H1 (cell line): Measurements from ENCODE around the gene BEST2. TPM values are rescaled to one million over a fixed set of nuclear protein-coding genes. Genes with fewer than 3 reads are reported as not detected.

Experiments
- CTCF ChIA-PET: fragments of 300-600 bp; sonication (Branson Sonifier 250); formaldehyde crosslinking; loops from one replicate; lab custom pipeline; 2021; ENCODE audit not compliant: partially characterized antibody; lab: Charles Lee
- POLR2A ChIA-PET: fragments of 300-600 bp; sonication (Branson Sonifier 250); formaldehyde crosslinking; loops from one replicate; lab custom pipeline; 2021; ENCODE audit warnings: inconsistent platforms; ENCODE audit not compliant: partially characterized antibody; lab: Charles Lee
- DNase-seq, 2 experiments: peaks; one replicate each; pipeline versions ENCODE4 v3.0.0 to v3.0.0-alpha.2; 2010 to 2022; ENCODE audit warnings: low spot score in 2 of 2, low read depth in 1 of 2, mixed read lengths in 1 of 2
- FAIRE-seq: peaks from 2 replicates; lab custom pipeline; 2011; peaks lifted over from hg19 to GRCh38; lab: Jason Lieb, UNC
- H2AFZ ChIP-seq: 2 replicates; pipeline ENCODE4 v1.8.1; 2012; ENCODE audit warnings: low read length, inconsistent platforms
- H2AK5ac ChIP-seq: 2 replicates; pipeline ENCODE4 v1.6.1; 2013; ENCODE audit warnings: low read depth, low read length
- H2BK120ac ChIP-seq: replicated peaks from 2 replicates; pipeline ENCODE3; 2013; ENCODE audit warnings: low read depth, low read length, inconsistent platforms
- H2BK12ac ChIP-seq: 2 replicates; pipeline ENCODE4 v1.6.1; 2013; ENCODE audit warnings: low read depth, low read length
- H2BK15ac ChIP-seq: 2 replicates; pipeline ENCODE4 v1.6.1; 2013; ENCODE audit warnings: low read length
- H2BK20ac ChIP-seq: 2 replicates; pipeline ENCODE4 v1.6.1; 2013; ENCODE audit warnings: low read length
- H2BK5ac ChIP-seq: 2 replicates; pipeline ENCODE4 v1.6.1; 2013; ENCODE audit warnings: low read depth, low read length
- H3K14ac ChIP-seq: 2 replicates; pipeline ENCODE4 v1.6.1; 2013; ENCODE audit warnings: inconsistent platforms; ENCODE audit not compliant: insufficient read length
- H3K18ac ChIP-seq: 2 replicates; pipeline ENCODE4 v1.6.1; 2013; ENCODE audit warnings: low read length; ENCODE audit errors: extremely low read depth
- H3K23ac ChIP-seq: 2 replicates; pipeline ENCODE4 v1.6.1; 2013; ENCODE audit warnings: inconsistent platforms; ENCODE audit not compliant: insufficient read length
- H3K23me2 ChIP-seq: 2 replicates; pipeline ENCODE4 v1.6.1; 2013; ENCODE audit warnings: low read depth, low read length
- H3K27ac ChIP-seq: 2 replicates; pipeline ENCODE4 v1.6.1; 2011; ENCODE audit warnings: low read depth, low read length, inconsistent platforms
- H3K27me3 ChIP-seq, 4 experiments: replicated peaks in 1 of 4; 1 replicate in 1 of 4; 2 replicates in 3 of 4; pipeline versions ENCODE4 v1.6.1 to v1.8.1; 2011 to 2013; ENCODE audit warnings: low read length in 3 of 4, mild to moderate bottlenecking in 3 of 4, inconsistent platforms in 2 of 4, mixed read lengths in 2 of 4, moderate library complexity in 1 of 4; ENCODE audit not compliant: control insufficient read depth in 3 of 4, insufficient read depth in 3 of 4; ENCODE audit errors: extremely low read depth in 1 of 4
- H3K36me3 ChIP-seq, 4 experiments: 2 replicates each; pipeline versions ENCODE4 v1.6.1 to v1.8.1; 2011 to 2013; ENCODE audit warnings: mild to moderate bottlenecking in 4 of 4, low read length in 3 of 4, moderate library complexity in 2 of 4, control low read depth in 1 of 4, inconsistent platforms in 1 of 4; ENCODE audit not compliant: insufficient read depth in 4 of 4, control insufficient read depth in 2 of 4
- H3K4ac ChIP-seq: replicated peaks from 2 replicates; pipeline ENCODE3; 2013; ENCODE audit warnings: low read length, low read depth, mixed read lengths, inconsistent platforms; ENCODE audit not compliant: insufficient read length
- H3K4me1 ChIP-seq, 4 experiments: replicated peaks in 1 of 4; 1 replicate in 1 of 4; 2 replicates in 3 of 4; pipeline versions ENCODE4 v1.6.1 to v1.8.1; 2011 to 2013; ENCODE audit warnings: low read length in 3 of 4, inconsistent platforms in 2 of 4, mixed read lengths in 1 of 4; ENCODE audit not compliant: insufficient read depth in 4 of 4, control insufficient read depth in 3 of 4
- H3K4me2 ChIP-seq, 2 experiments: 2 replicates each; pipeline versions ENCODE4 v1.6.1 to v1.8.1; 2011 to 2013; ENCODE audit warnings: low read depth in 2 of 2, low read length in 2 of 2, control low read depth in 1 of 2, inconsistent platforms in 1 of 2, mild to moderate bottlenecking in 1 of 2; ENCODE audit not compliant: insufficient read depth in 1 of 2
- H3K4me3 ChIP-seq, 4 experiments: fragments of 200-600, 300-600 bp in 1 of 4; sonication (generic), shearing (Covaris generic), sonication (Bioruptor Twin) in 1 of 4; 2 replicates each; pipeline versions ENCODE4 v1.5.1 to v1.8.1; 2011 to 2016; ENCODE audit warnings: low read length in 4 of 4, low read depth in 3 of 4, control low read depth in 2 of 4, inconsistent platforms in 2 of 4, mild to moderate bottlenecking in 2 of 4, mixed read lengths in 1 of 4, moderate library complexity in 1 of 4; ENCODE audit not compliant: insufficient read depth in 2 of 4; ENCODE audit errors: extremely low read depth in 1 of 4
- H3K56ac ChIP-seq: replicated peaks from 2 replicates; pipeline ENCODE3; 2013; ENCODE audit warnings: low read depth, mild to moderate bottlenecking, mixed read lengths, low read length, inconsistent platforms; ENCODE audit not compliant: insufficient read length
- H3K79me1 ChIP-seq: 2 replicates; pipeline ENCODE4 v1.6.1; 2013; ENCODE audit warnings: low read depth, low read length, control low read depth
- H3K79me2 ChIP-seq, 2 experiments: 2 replicates each; pipeline versions ENCODE4 v1.6.1 to v1.8.1; 2012 to 2013; ENCODE audit warnings: low read length in 2 of 2, mild to moderate bottlenecking in 2 of 2, inconsistent platforms in 1 of 2; ENCODE audit not compliant: insufficient read depth in 2 of 2, control insufficient read depth in 1 of 2
- H3K9ac ChIP-seq, 4 experiments: replicated peaks in 1 of 4; 1 replicate in 1 of 4; 2 replicates in 3 of 4; pipeline versions ENCODE4 v1.6.1 to v1.8.1; 2011 to 2013; ENCODE audit warnings: low read depth in 3 of 4, low read length in 3 of 4, control low read depth in 2 of 4, mild to moderate bottlenecking in 2 of 4, moderate library complexity in 2 of 4, inconsistent platforms in 1 of 4; ENCODE audit errors: extremely low read depth in 1 of 4
- H3K9me3 ChIP-seq, 2 experiments: 2 replicates each; pipeline versions ENCODE4 v1.6.1 to v1.8.1; 2012 to 2013; ENCODE audit warnings: mild to moderate bottlenecking in 2 of 2, moderate library complexity in 2 of 2, control low read depth in 1 of 2, inconsistent platforms in 1 of 2, low read depth in 1 of 2, low read length in 1 of 2, mixed read lengths in 1 of 2; ENCODE audit not compliant: insufficient read depth in 2 of 2
- H4K20me1 ChIP-seq, 2 experiments: replicated peaks in 1 of 2; 2 replicates each; pipeline versions ENCODE3 to v1.8.1; 2011 to 2013; ENCODE audit warnings: inconsistent platforms in 2 of 2, low read length in 2 of 2, mild to moderate bottlenecking in 1 of 2; ENCODE audit not compliant: insufficient read depth in 2 of 2, control insufficient read depth in 1 of 2
- H4K5ac ChIP-seq: 2 replicates; pipeline ENCODE4 v1.6.1; 2013; ENCODE audit warnings: low read length, low read depth, mixed read lengths, inconsistent platforms; ENCODE audit not compliant: insufficient read length
- H4K8ac ChIP-seq: 2 replicates; pipeline ENCODE4 v1.8.0; 2013; ENCODE audit warnings: mild to moderate bottlenecking, moderate library complexity, low read length, inconsistent platforms; ENCODE audit not compliant: insufficient read depth; ENCODE audit errors: extremely low read depth
- H4K91ac ChIP-seq: replicated peaks from 2 replicates; pipeline ENCODE3; 2013; ENCODE audit warnings: low read length, mixed read lengths, inconsistent platforms; ENCODE audit not compliant: insufficient read length
- SIX5 ChIP-seq: IDR thresholded peaks from 2 replicates; pipeline ENCODE4 v1.6.1; 2011; ENCODE audit warnings: mild to moderate bottlenecking, low read depth, low read length
- SP1 ChIP-seq: IDR thresholded peaks from 2 replicates; pipeline ENCODE4 v1.6.1; 2011; ENCODE audit warnings: low read depth, low read length
- SP4 ChIP-seq: IDR thresholded peaks from 2 replicates; pipeline ENCODE4 v1.6.1; 2012; ENCODE audit warnings: low read length, inconsistent platforms
- TCF12 ChIP-seq: IDR thresholded peaks from 2 replicates; pipeline ENCODE4 v1.6.1; 2011; ENCODE audit warnings: low read depth, mild to moderate bottlenecking, low read length
- WGBS, 2 experiments: shearing (Covaris generic) in 1 of 2; methylation state at CpG; one replicate each; pipeline versions ENCODE4 v1.1.6 to v1.1.7; 2013 to 2015; ENCODE audit warnings: low lambda C conversion rate in 2 of 2, mixed read lengths in 2 of 2, inconsistent platforms in 1 of 2, low coverage in 1 of 2, missing lambda C conversion rate in 1 of 2; ENCODE audit not compliant: insufficient replicate concordance in 2 of 2, insufficient coverage in 1 of 2, insufficient read length in 1 of 2; ENCODE audit errors: extremely low coverage in 1 of 2, missing lambda C conversion rate in 1 of 2; 5-methylcytosine and 5-hydroxymethylcytosine counted together
- polyA plus RNA-seq, 7 experiments: library from polyadenylated mRNA; depleted of rRNA in 3 of 7; stranded (reverse) in 5 of 7; unstranded in 2 of 7; fragments of >200 nt in 5 of 7; fragments of 200-250 nt in 2 of 7; gene quantifications; 1 replicate in 5 of 7; 2 replicates in 1 of 7; 4 replicates in 1 of 7; pipeline versions ENCODE4 v1.2.1 to v1.2.3, GENCODE V29; 2011 to 2013; ENCODE audit warnings: missing spikeins in 2 of 7, mixed read lengths in 2 of 7
- total RNA-seq: library from RNA; stranded (reverse); fragmentation: NEBNext Ultra II Directional; extraction: Animal tissue kit (Norgen Biotek cat#: 25700); gene quantifications from 2 replicates; pipeline ENCODE4 v1.2.1, GENCODE V29; 2021

Gene BEST2
- total and polyA plus RNA-seq, 2 of the 8 experiments (the other 6 are each of a cell fraction or from before 2014, with no cell fraction given) = 4.6 to 7.3 TPM

DNA sequence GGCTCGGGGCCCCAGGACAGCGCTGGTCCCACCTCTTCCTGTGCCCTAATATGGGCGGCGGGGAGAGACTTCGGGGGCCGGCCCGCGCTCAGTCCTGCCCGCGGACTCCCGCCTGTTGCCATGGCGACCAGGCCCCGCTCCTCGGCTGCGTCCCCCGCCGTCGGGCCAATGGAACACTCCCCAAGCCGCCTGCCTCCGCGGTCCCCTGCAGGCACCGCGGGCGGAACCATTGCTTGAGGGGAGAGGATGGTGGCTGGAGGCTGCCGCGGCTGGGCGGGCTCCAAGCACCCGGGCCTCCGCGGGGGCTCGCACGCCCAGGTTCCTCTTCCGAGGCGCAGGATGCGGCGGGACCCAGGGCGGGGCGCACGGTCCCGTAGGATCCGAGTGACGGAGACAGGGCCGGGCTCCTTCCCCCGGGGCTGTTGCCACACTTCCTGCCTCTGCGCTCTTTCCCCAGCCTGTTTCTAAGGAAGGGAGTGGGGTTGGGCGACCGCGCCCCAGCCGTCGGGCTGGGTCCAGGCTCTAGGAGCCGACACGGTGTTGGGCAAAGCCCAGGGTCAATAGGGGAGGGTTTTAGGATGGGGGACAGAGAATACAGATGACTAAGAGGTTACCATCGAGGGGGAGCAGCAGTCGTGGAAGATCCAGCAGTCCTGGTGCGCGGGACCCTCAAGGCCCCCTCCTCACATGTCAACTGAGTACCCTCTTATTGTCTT, 38.5 kb downstream of the BEST2 start:
- Histone ChIP-seq H2BK15ac (no peak overlapping the region), H2AFZ (no peak overlapping the region), H3K56ac (no peak overlapping the region), H3K79me2 (no peaks in the 10 kb centered on the region), H2BK120ac (no peak overlapping the region), H2AK5ac (no peak overlapping the region), H4K8ac (no peak overlapping the region), H3K23me2 (peaks cover 31% of the 10 kb centered on the region), H3K9ac (peak overlapping the region in 2 of 4 experiments; percentile 25 to 28; a peak in 3 of 7 replicates), H2BK12ac (no peak overlapping the region), H2BK20ac (no peak overlapping the region), H2BK5ac (no peak overlapping the region), H3K4me3 (peak overlapping the region; percentile 36 to 71 (median 52)), H3K18ac (peak overlapping the region; percentile 24; the same call in 1 of the 2 replicates), H3K4ac (no peak overlapping the region), H3K27me3 (peaks cover 0 to 18% (median 13%) of the 10 kb centered on the region in 4 experiments; a peak in 5 of 7 replicates), H3K27ac (no peak overlapping the region; the same call in 1 of the 2 replicates), H4K20me1 (peaks cover 0 to 1% of the 10 kb centered on the region in 2 experiments), H3K36me3 (no peaks in the 10 kb centered on the region), H3K4me1 (peaks cover 7 to 32% (median 22%) of the 10 kb centered on the region in 4 experiments), H4K91ac (no peak overlapping the region), H4K5ac (no peak overlapping the region), H3K4me2 (peak overlapping the region; percentile 74 to 97), H3K23ac (no peak overlapping the region), H3K79me1 (no peaks in the 10 kb centered on the region), H3K9me3 (no peaks in the 10 kb centered on the region), H3K14ac (no peak overlapping the region)
- no peak for FAIRE-seq
- ChIA-PET POLR2A (interaction anchor here (0.8 to 15.2 kb wide), 12 partner anchors 10 to 109 kb away, joined by 3 to 317 read pairs (median 14); partner anchors contain the start of genes HOOK2, PRDX2, THSD8 and TNPO2), CTCF (interaction anchor here (2.3 to 17.9 kb wide), 4 partner anchors 10 to 30 kb away, joined by 9 to 288 read pairs (median 158); partner anchors contain the start of genes PRDX2 and THSD8)
- WGBS, 2 experiments = 1% methylated on average over 45 of the region's 56 CpGs; no CpG with 5 or more reads in 1 of the 2 experiments
- peak; percentile 87 to 97 for DNase-seq
- TF ChIP-seq SIX5 (peak; percentile 12; the same call in 1 of the 2 replicates), TCF12 (0 out of 2 replicates have a peak, but pooled peaks have one; percentile 16), SP4 (no peak), SP1 (0 out of 2 replicates have a peak, but pooled peaks have one; percentile 48)
